Suprapubic skin (tissue), 3 donors: ENCODE measurements around the gene CYP39A1.

Experiments
- CTCF ChIP-seq, 2 donors: fragments of 200-600 bp in 1 of 2; fragments of 450-650 bp in 1 of 2; sonication (generic) in 1 of 2; IDR thresholded peaks; one replicate each; pipeline ENCODE4 v1.5.1; 2016 to 2019; ENCODE audit warnings: antibody characterized with exemption in 2 of 2, mild to moderate bottlenecking in 1 of 2, moderate library complexity in 1 of 2
- POLR2A ChIP-seq, 2 donors: fragments of 450-650 bp; IDR thresholded peaks; one replicate each; pipeline ENCODE4 v1.6.1; 2017; ENCODE audit warnings: antibody characterized with exemption in 2 of 2, mild to moderate bottlenecking in 2 of 2, moderate library complexity in 2 of 2

- TF ChIP-seq CTCF (IDR thresholded peaks at IDR 0.05): no peak
- TF ChIP-seq POLR2A (IDR thresholded peaks at IDR 0.05): no peak
These were observed 65.7 kb downstream of the CYP39A1 start for GRCh38 chr6:46586906-46587305.
